C4-2B (cell line): ENCODE measurements around the gene NRN1L.

Source experiments
- ZFX ChIP-seq: fragments of 450-650 bp; IDR thresholded peaks from 2 replicates; pipeline ENCODE4 v1.6.1; 2017
- TF ChIP-seq, protein P1 (sequence below): fragments of 450-650 bp; conservative IDR thresholded peaks from 2 replicates; pipeline ENCODE4 v1.5.1; 2017; ENCODE audit warnings: mild to moderate bottlenecking

DNA sequence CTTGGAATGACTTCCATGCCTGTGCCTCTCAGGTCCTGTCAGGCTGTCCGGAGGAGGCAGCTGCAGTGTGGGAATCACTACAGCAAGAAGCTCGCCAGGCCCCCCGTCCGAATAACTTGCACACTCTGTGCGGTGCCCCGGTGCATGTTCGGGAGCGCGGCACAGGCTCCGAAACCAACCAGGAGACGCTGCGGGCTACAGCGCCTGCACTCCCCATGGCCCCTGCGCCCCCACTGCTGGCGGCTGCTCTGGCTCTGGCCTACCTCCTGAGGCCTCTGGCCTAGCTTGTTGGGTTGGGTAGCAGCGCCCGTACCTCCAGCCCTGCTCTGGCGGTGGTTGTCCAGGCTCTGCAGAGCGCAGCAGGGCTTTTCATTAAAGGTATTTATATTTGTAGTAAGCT lies 1.3 kb downstream of the NRN1L start:
- TF ChIP-seq, protein P1, sequence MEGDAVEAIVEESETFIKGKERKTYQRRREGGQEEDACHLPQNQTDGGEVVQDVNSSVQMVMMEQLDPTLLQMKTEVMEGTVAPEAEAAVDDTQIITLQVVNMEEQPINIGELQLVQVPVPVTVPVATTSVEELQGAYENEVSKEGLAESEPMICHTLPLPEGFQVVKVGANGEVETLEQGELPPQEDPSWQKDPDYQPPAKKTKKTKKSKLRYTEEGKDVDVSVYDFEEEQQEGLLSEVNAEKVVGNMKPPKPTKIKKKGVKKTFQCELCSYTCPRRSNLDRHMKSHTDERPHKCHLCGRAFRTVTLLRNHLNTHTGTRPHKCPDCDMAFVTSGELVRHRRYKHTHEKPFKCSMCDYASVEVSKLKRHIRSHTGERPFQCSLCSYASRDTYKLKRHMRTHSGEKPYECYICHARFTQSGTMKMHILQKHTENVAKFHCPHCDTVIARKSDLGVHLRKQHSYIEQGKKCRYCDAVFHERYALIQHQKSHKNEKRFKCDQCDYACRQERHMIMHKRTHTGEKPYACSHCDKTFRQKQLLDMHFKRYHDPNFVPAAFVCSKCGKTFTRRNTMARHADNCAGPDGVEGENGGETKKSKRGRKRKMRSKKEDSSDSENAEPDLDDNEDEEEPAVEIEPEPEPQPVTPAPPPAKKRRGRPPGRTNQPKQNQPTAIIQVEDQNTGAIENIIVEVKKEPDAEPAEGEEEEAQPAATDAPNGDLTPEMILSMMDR: no peak
- TF ChIP-seq ZFX: no peak
